Panc1 (cell line): ENCODE data around the gene CFAP410. TPM values are rescaled to one million over a fixed set of nuclear protein-coding genes. Genes with fewer than 3 reads are reported as not detected.

Experiments
- ATAC-seq: fragments of 200-7000 bp; cut with Tn5 transposase; 2 replicates; pipeline ENCODE4 v1.9.1; 2020; ENCODE audit warnings: mild to moderate bottlenecking, moderate library complexity
- BruUV-seq: library from RNA; stranded (reverse); fragments of 400-500 nt; replicated peaks from 2 replicates; lab custom pipeline; 2021; lab: Mats Ljungman, UMichigan
- CTCF ChIA-PET: fragments of 300-600 bp; sonication (Branson Sonifier 250); formaldehyde crosslinking; loops from one replicate; lab custom pipeline; 2022; ENCODE audit warnings: antibody characterized with exemption; lab: Charles Lee
- POLR2A ChIA-PET: fragments of 300-600 bp; sonication (Branson Sonifier 250); formaldehyde crosslinking; loops from one replicate; lab custom pipeline; 2022; ENCODE audit warnings: antibody characterized with exemption; lab: Charles Lee
- DNase-seq: peaks from one replicate; pipeline ENCODE4 v3.0.0-alpha.2; 2010; ENCODE audit warnings: low read depth, low spot score
- H3K27ac ChIP-seq: 2 replicates; pipeline ENCODE4 v1.5.1; 2011; ENCODE audit warnings: mild to moderate bottlenecking, low read length, inconsistent platforms
- H3K27me3 ChIP-seq: fragments of 200-500 bp; sonication (Bioruptor generic); 2 replicates; pipeline ENCODE4 v1.6.0; 2014; ENCODE audit warnings: low read length, inconsistent platforms; ENCODE audit not compliant: control insufficient read depth, insufficient read depth
- H3K36me3 ChIP-seq: fragments of 200-500 bp; sonication (Bioruptor generic); 2 replicates; pipeline ENCODE4 v1.5.1; 2014; ENCODE audit warnings: inconsistent platforms, mild to moderate bottlenecking, low read length, moderate library complexity; ENCODE audit not compliant: control insufficient read depth, insufficient read depth
- H3K4me1 ChIP-seq: 2 replicates; pipeline ENCODE4 v1.5.1; 2011; ENCODE audit warnings: inconsistent platforms, mild to moderate bottlenecking, low read length, moderate library complexity; ENCODE audit not compliant: control insufficient read depth, insufficient read depth
- H3K4me3 ChIP-seq, 2 experiments: 2 replicates each; pipeline ENCODE4 v1.5.1; 2011 to 2012; ENCODE audit warnings: low read depth in 2 of 2, low read length in 2 of 2, mild to moderate bottlenecking in 2 of 2, inconsistent platforms in 1 of 2, moderate library complexity in 1 of 2
- H3K9me3 ChIP-seq: fragments of 200-500 bp; sonication (Bioruptor generic); 2 replicates; pipeline ENCODE4 v1.5.1; 2014; ENCODE audit warnings: low read depth, mild to moderate bottlenecking, inconsistent platforms, low read length, moderate library complexity; ENCODE audit not compliant: control insufficient read depth, insufficient read depth
- CTCF ChIP-seq: fragments of 450-650 bp; IDR thresholded peaks from 2 replicates; pipeline ENCODE4 v1.5.1; 2017; ENCODE audit warnings: mild to moderate bottlenecking
- POLR2AphosphoS5 ChIP-seq: IDR thresholded peaks from 2 replicates; pipeline ENCODE4 v1.6.1; 2012; ENCODE audit warnings: mild to moderate bottlenecking, low read depth, low read length, moderate library complexity
- SIN3A ChIP-seq: IDR thresholded peaks from 2 replicates; pipeline ENCODE4 v1.6.1; 2012; ENCODE audit warnings: low read depth, mild to moderate bottlenecking, low read length, moderate library complexity, borderline replicate concordance; ENCODE audit not compliant: insufficient read depth
- TCF7L2 ChIP-seq: IDR thresholded peaks from 2 replicates; pipeline ENCODE4 v1.6.1; 2011; ENCODE audit warnings: mild to moderate bottlenecking, low read depth, low read length, inconsistent platforms
- in situ Hi-C: cut with HindIII; loops from 2 replicates; pipeline ENCODE4 v1.10.0; 2016; ENCODE audit warnings: low sequenced_read_pairs, low pct_unique_long_range_greater_than_20kb
- intact Hi-C: fragments of 100-400 bp; cut with micrococcal nuclease; formaldehyde crosslinking; loops from one replicate; pipeline ENCODE4 v1.10.0; 2022; ENCODE audit not compliant: unreplicated experiment
- total RNA-seq: library from RNA; stranded (reverse); gene quantifications from one replicate; pipeline ENCODE4 v1.2.1, GENCODE V29; 2021; ENCODE audit not compliant: unreplicated experiment
- TF ChIP-seq, protein P1 (sequence below), 2 experiments: IDR thresholded peaks; 2 replicates each; pipeline ENCODE4 v1.6.1; 2011 to 2012; ENCODE audit warnings: low read depth in 2 of 2, control low read depth in 1 of 2, low read length in 1 of 2, mild to moderate bottlenecking in 1 of 2, moderate library complexity in 1 of 2; ENCODE audit not compliant: insufficient read depth in 1 of 2

CFAP410 gene
- total RNA-seq, 1 experiment from 2014 or later = 11.8 TPM

GRCh38 chr21:44354001-44354405 is 14.8 kb upstream of the CFAP410 start:
- Histone ChIP-seq H3K4me3 (no peak overlapping the region), H3K27ac (no peak overlapping the region), H3K9me3 (no peaks in the 10 kb centered on the region), H3K4me1 (no peaks in the 10 kb centered on the region), H3K27me3 (no peaks in the 10 kb centered on the region), H3K36me3 (no peaks in the 10 kb centered on the region)
- ATAC-seq (no peak), DNase-seq (no peak)
- no TSS peak for BruUV-seq
- TF ChIP-seq, protein P1, sequence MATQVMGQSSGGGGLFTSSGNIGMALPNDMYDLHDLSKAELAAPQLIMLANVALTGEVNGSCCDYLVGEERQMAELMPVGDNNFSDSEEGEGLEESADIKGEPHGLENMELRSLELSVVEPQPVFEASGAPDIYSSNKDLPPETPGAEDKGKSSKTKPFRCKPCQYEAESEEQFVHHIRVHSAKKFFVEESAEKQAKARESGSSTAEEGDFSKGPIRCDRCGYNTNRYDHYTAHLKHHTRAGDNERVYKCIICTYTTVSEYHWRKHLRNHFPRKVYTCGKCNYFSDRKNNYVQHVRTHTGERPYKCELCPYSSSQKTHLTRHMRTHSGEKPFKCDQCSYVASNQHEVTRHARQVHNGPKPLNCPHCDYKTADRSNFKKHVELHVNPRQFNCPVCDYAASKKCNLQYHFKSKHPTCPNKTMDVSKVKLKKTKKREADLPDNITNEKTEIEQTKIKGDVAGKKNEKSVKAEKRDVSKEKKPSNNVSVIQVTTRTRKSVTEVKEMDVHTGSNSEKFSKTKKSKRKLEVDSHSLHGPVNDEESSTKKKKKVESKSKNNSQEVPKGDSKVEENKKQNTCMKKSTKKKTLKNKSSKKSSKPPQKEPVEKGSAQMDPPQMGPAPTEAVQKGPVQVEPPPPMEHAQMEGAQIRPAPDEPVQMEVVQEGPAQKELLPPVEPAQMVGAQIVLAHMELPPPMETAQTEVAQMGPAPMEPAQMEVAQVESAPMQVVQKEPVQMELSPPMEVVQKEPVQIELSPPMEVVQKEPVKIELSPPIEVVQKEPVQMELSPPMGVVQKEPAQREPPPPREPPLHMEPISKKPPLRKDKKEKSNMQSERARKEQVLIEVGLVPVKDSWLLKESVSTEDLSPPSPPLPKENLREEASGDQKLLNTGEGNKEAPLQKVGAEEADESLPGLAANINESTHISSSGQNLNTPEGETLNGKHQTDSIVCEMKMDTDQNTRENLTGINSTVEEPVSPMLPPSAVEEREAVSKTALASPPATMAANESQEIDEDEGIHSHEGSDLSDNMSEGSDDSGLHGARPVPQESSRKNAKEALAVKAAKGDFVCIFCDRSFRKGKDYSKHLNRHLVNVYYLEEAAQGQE (IDR thresholded peaks at IDR 0.05; ENCODE audit: insufficient read depth in 1 of 2, low read depth in 2 of 2, low read length in 1 of 2) = no peak
- TF ChIP-seq CTCF (no peak), SIN3A (no peak), POLR2AphosphoS5 (no peak), TCF7L2 (no peak)
- in situ Hi-C loops = no loop called here
- ChIA-PET CTCF (no interaction called here), POLR2A (no interaction called here)
- intact Hi-C loops = no loop called here

- intact Hi-C loops (no loop called here), in situ Hi-C loops (no loop called here)
- Histone ChIP-seq H3K27me3 (no peaks in the 10 kb centered on the region), H3K27ac (no peak within 1 kb of the TSS), H3K9me3 (no peaks in the 10 kb centered on the region), H3K36me3 (no peaks in the 10 kb centered on the region), H3K4me3 (no peak within 1 kb of the TSS), H3K4me1 (no peaks in the 10 kb centered on the region)
- BruUV-seq = no TSS peak
- CTCF ChIA-PET = interaction anchor here (0.6 kb wide), 1 partner anchor 14 kb away, joined by 12 read pairs; the partner anchor contains the start of gene CFAP410
- no peak for DNase-seq
- POLR2A ChIA-PET = interaction anchor here (0.6 kb wide), 1 partner anchor 77 kb away, joined by 4 read pairs; no protein-coding TSS in a partner anchor
- no peak for ATAC-seq
- no peak for TF ChIP-seq SIN3A
- TF ChIP-seq CTCF = no peak
- TF ChIP-seq POLR2AphosphoS5 = no peak
- no peak for TF ChIP-seq TCF7L2
- TF ChIP-seq, protein P1 (IDR thresholded peaks at IDR 0.05; ENCODE audit: insufficient read depth in 1 of 2, low read depth in 2 of 2, low read length in 1 of 2) = no peak
Observed at GRCh38 chr21:44353191-44353970, 14.2 kb upstream of the CFAP410 start, which contains the start of gene TRPM2. TSS of gene TRPM2 (plus strand) at chr21:44353621. CDS start at chr21:44353701, 80 bp downstream.
